Measurements from ENCODE around the gene PRKAR1B. TPM values are rescaled to one million over a fixed set of nuclear protein-coding genes. Genes with fewer than 3 reads are reported as not detected.

The PRKAR1B gene
- total RNA-seq, 1 experiment from 2014 or later, result 24.8 TPM

DNA sequence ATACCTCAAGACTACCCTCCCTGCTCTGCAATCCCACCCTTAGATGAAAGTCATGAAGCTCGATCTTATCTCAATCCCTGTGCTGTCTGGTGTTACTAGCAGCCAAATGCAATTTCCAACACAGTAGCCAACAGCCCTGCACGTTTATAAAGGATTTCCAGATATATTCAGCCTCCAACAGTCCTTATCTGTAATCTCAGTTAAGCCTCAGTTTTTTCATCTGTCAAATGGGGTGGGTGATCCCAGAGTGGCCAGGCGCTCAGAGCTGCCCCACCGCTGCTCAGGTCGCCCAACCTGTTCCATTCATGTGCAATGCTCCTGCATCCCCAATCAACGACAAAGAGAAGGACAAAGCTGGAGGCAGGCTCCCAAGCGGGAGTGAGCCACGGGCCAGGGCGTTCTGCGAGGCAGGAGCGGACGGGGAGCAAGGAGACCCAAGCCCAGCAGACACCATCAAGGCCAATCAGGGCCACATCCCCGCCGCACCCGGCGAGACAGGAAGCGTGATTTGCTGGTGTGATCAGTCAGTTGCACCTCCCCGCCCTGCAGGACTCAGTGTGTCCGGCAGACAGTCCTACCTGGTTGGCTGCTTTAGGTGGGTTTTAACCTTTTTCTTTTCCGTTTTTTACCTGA, 227.1 kb downstream of the PRKAR1B start:
- Mint-ChIP-seq H3K4me1 (ENCODE audit: low read depth, unreplicated experiment) (peaks cover 29% of the 10 kb centered on the region), H3K27me3 (ENCODE audit: unreplicated experiment) (no peaks in the 10 kb centered on the region), H3K4me3 (ENCODE audit: low read depth, unreplicated experiment) (no peak overlapping the region), H3K36me3 (ENCODE audit: insufficient read depth, unreplicated experiment) (peaks cover 17% of the 10 kb centered on the region), H3K27ac (ENCODE audit: unreplicated experiment) (no peak overlapping the region), H3K9me3 (ENCODE audit: low read depth, unreplicated experiment) (no peaks in the 10 kb centered on the region)
- TF ChIP-seq, protein P1, sequence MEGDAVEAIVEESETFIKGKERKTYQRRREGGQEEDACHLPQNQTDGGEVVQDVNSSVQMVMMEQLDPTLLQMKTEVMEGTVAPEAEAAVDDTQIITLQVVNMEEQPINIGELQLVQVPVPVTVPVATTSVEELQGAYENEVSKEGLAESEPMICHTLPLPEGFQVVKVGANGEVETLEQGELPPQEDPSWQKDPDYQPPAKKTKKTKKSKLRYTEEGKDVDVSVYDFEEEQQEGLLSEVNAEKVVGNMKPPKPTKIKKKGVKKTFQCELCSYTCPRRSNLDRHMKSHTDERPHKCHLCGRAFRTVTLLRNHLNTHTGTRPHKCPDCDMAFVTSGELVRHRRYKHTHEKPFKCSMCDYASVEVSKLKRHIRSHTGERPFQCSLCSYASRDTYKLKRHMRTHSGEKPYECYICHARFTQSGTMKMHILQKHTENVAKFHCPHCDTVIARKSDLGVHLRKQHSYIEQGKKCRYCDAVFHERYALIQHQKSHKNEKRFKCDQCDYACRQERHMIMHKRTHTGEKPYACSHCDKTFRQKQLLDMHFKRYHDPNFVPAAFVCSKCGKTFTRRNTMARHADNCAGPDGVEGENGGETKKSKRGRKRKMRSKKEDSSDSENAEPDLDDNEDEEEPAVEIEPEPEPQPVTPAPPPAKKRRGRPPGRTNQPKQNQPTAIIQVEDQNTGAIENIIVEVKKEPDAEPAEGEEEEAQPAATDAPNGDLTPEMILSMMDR (IDR thresholded peaks at IDR 0.05; ENCODE audit: unreplicated experiment), result no peak
- CTCF ChIA-PET, result no interaction called here
- no peak for DNase-seq
- intact Hi-C loops (cut with micrococcal nuclease; ENCODE audit: unreplicated experiment), result loop anchor here (10.0 kb wide), 1 partner anchor 175 kb away; no protein-coding TSS in a partner anchor
- BruUV-seq (replicated peaks), result no TSS peak

Other genes with a start within 250 kb of the PRKAR1B start
- 4.5 and 6.4 TPM in 2 replicates for gene PDGFA, start 207.4 kb downstream of the PRKAR1B start, total RNA-seq (2022)
- gene DNAAF5, start 582 bp downstream of the PRKAR1B start, total RNA-seq (2022), result 54.0 and 57.2 TPM in 2 replicates
- gene SUN1, start 105.2 kb upstream of the PRKAR1B start, total RNA-seq (2022), result 218 and 252 TPM in 2 replicates
- gene GET4, start 149.3 kb upstream of the PRKAR1B start, total RNA-seq (2022), result 145 and 167 TPM in 2 replicates
- 173 and 220 TPM in 2 replicates for gene ADAP1, start 227.4 kb upstream of the PRKAR1B start, total RNA-seq (2022)
- gene COX19, start 248.3 kb upstream of the PRKAR1B start, total RNA-seq (2022), result 37.4 and 39.1 TPM in 2 replicates